OCI-LY7 (cell line): ENCODE data around the gene HSPA6. TPM values are rescaled to one million over a fixed set of nuclear protein-coding genes. Genes with fewer than 3 reads are reported as not detected.
"Not testable (repeated sequence)": the region's sequence is repeated elsewhere in the genome, so short reads cannot be mapped to it uniquely, and the experiment has no call there.

Experiments used
- BruUV-seq: library from RNA; stranded (reverse); fragments of 400-500 nt; replicated peaks from 2 replicates; lab custom pipeline; 2021; lab: Mats Ljungman, UMichigan
- CTCF ChIA-PET: fragments of 300-600 bp; sonication (Branson Sonifier 250); formaldehyde crosslinking; loops from one replicate; lab custom pipeline; 2022; ENCODE audit warnings: antibody characterized with exemption; ENCODE audit not compliant: unreplicated experiment; lab: Charles Lee
- POLR2A ChIA-PET: fragments of 300-600 bp; sonication (Branson Sonifier 250); formaldehyde crosslinking; loops from one replicate; lab custom pipeline; 2022; ENCODE audit warnings: antibody characterized with exemption; lab: Charles Lee
- DNase-seq: peaks from one replicate; pipeline ENCODE4 v3.0.0-alpha.2; 2015; ENCODE audit warnings: low spot score
- H2AFZ ChIP-seq: fragments of 200-600 bp; sonication (generic), shearing (Covaris generic); 2 replicates; pipeline ENCODE4 v1.6.1; 2014; ENCODE audit warnings: mild to moderate bottlenecking, antibody characterized with exemption, low read length, moderate library complexity
- H3K27ac ChIP-seq: fragments of 200-600 bp; sonication (generic); 2 replicates; pipeline ENCODE4 v1.5.1; 2014; ENCODE audit warnings: mixed run types, low read depth, mild to moderate bottlenecking, moderate library complexity, low read length, inconsistent platforms; ENCODE audit not compliant: poor library complexity, severe bottlenecking
- H3K36me3 ChIP-seq: fragments of 200-600 bp; sonication (generic); 2 replicates; pipeline ENCODE4 v1.6.1; 2014; ENCODE audit warnings: mild to moderate bottlenecking, antibody characterized with exemption, low read length, moderate library complexity, mixed read lengths; ENCODE audit not compliant: insufficient read depth
- H3K4me1 ChIP-seq: fragments of 200-600 bp; sonication (generic); 2 replicates; pipeline ENCODE4 v1.5.1; 2014; ENCODE audit warnings: mild to moderate bottlenecking, low read length; ENCODE audit not compliant: insufficient read depth, poor library complexity, severe bottlenecking
- H3K4me2 ChIP-seq: fragments of 200-600 bp; sonication (generic); 2 replicates; pipeline ENCODE4 v1.6.1; 2014; ENCODE audit warnings: mild to moderate bottlenecking, low read length
- H3K4me3 ChIP-seq: fragments of 200-600 bp; sonication (generic); 2 replicates; pipeline ENCODE4 v1.5.1; 2014; ENCODE audit warnings: mild to moderate bottlenecking, low read depth, low read length; ENCODE audit not compliant: poor library complexity, severe bottlenecking
- H3K79me2 ChIP-seq: fragments of 200-600 bp; sonication (generic); 2 replicates; pipeline ENCODE4 v1.6.1; 2016; ENCODE audit warnings: low read depth, mild to moderate bottlenecking, low read length, moderate library complexity, mixed read lengths; ENCODE audit not compliant: insufficient read depth
- H3K9me2 ChIP-seq: fragments of 200-600 bp; sonication (generic); 2 replicates; pipeline ENCODE4 v1.6.1; 2016; ENCODE audit warnings: mild to moderate bottlenecking, low read length, mixed read lengths; ENCODE audit not compliant: insufficient read depth
- H3K9me3 ChIP-seq: fragments of 200-600 bp; sonication (generic); 2 replicates; pipeline ENCODE4 v1.6.1; 2014; ENCODE audit warnings: mild to moderate bottlenecking, mixed run types, low read length, mixed read lengths
- H4K20me1 ChIP-seq: fragments of 200-600 bp; sonication (generic); 2 replicates; pipeline ENCODE4 v1.6.1; 2014; ENCODE audit warnings: mild to moderate bottlenecking, antibody characterized with exemption, low read length, moderate library complexity, mixed read lengths; ENCODE audit not compliant: insufficient read depth
- EZH2phosphoT487 ChIP-seq: fragments of 200-600 bp; sonication (generic); IDR thresholded peaks from 2 replicates; pipeline ENCODE4 v1.6.1; 2018; ENCODE audit warnings: low read depth, borderline replicate concordance, mild to moderate bottlenecking, mixed run types, antibody characterized with exemption, low read length, moderate library complexity, mixed read lengths
- intact Hi-C: fragments of 100-400 bp; cut with micrococcal nuclease; formaldehyde crosslinking; loops from one replicate; pipeline ENCODE4 v1.10.0; 2022; ENCODE audit not compliant: unreplicated experiment
- total RNA-seq, 2 experiments: library from RNA; depleted of rRNA in 1 of 2; stranded (reverse); fragments of >200 nt in 1 of 2; shearing (Covaris generic) in 1 of 2; gene quantifications; 2 replicates each; pipeline ENCODE4 v1.2.3, GENCODE V29; 2014 to 2022
- TF ChIP-seq, protein P1 (sequence below): fragments of 200-600 bp; sonication (generic); conservative IDR thresholded peaks from 2 replicates; pipeline ENCODE4 v1.5.1; 2014; ENCODE audit warnings: mild to moderate bottlenecking, antibody characterized with exemption, low read length, moderate library complexity, mixed read lengths

HSPA6 gene
- total RNA-seq, 2 experiments from 2014 or later: 0.13 TPM; not detected in 1

DNA sequence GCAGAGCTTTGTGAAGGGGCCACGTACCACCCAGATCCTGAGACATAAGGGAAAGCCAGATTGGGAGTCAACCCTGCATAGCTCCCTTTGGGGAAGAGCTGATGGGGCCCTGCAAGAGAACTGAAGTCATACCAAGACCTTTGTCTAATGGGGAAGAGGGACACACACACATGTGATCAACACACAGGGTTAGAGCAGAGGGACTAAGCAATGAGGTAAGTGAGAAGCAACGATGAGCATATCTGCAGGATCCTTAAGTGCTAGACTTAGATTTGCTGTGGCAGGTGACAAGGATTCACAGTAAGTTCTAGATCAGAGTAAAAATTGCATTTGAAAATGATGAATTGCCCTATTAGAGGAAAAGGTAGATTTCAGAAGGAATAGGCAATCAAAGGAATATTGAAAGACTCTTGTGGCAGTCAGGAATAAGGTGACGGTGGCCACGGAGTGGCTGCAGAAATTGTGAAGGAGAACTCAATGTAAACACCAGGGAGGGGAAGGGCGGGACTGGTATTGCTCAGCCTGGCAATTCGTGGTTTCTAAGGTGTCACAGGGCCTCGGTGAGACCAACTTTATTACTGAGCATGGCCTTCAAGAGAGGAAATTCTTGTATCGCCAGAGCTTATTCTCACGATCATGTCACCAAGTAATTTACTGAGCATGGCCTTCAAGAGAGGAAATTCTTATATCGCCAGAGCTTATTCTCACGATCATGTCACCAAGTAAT is 20.8 kb downstream of the HSPA6 start:
- DNase-seq, intact Hi-C loops, H4K20me1 ChIP-seq, H3K79me2 ChIP-seq, H3K4me3 ChIP-seq, H2AFZ ChIP-seq, BruUV-seq, H3K9me2 ChIP-seq, CTCF ChIA-PET, POLR2A ChIA-PET, H3K9me3 ChIP-seq, H3K4me2 ChIP-seq, H3K4me1 ChIP-seq, H3K27ac ChIP-seq, H3K36me3 ChIP-seq: not testable (repeated sequence)

DNA sequence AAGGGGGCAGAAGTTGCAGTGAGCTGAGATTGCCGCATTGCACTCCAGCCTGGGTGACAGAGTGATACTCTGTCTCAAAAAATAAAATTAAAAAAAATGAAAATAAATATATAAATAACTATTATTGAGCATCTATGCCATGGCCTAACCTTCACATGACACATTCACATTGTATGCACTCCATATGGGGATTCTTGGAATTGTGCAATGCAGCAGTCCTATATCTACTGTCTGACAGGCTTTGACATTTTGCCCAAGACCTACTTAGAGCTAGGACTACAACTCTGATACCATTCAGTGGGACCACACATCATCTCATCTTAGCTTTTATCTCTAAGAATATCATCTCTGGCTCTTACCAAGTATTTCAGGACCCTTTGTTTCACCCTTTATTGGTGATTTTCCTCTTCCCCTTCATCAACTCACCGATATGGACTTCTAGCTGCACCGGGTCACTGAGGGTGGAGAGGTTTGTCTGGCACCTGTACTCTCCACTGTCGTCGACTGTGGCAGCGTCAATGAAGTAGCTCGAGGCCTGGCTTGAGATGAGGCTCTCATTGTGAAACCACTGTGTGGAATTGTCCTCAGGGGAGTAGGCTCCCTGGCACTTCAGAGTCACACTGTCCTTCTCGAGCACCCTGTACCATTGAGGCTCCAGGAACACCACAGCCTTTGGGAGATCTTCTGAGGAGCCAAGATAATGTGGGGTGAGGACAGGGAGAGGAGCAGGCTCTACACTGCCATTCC is 23.8 kb downstream of the HSPA6 start:
- H4K20me1 ChIP-seq, H3K79me2 ChIP-seq, CTCF ChIA-PET, DNase-seq, H3K27ac ChIP-seq, intact Hi-C loops, POLR2A ChIA-PET, H3K36me3 ChIP-seq, H3K4me2 ChIP-seq, H3K4me3 ChIP-seq, H3K4me1 ChIP-seq, BruUV-seq, H3K9me3 ChIP-seq, H2AFZ ChIP-seq, H3K9me2 ChIP-seq: not testable (repeated sequence)

DNA sequence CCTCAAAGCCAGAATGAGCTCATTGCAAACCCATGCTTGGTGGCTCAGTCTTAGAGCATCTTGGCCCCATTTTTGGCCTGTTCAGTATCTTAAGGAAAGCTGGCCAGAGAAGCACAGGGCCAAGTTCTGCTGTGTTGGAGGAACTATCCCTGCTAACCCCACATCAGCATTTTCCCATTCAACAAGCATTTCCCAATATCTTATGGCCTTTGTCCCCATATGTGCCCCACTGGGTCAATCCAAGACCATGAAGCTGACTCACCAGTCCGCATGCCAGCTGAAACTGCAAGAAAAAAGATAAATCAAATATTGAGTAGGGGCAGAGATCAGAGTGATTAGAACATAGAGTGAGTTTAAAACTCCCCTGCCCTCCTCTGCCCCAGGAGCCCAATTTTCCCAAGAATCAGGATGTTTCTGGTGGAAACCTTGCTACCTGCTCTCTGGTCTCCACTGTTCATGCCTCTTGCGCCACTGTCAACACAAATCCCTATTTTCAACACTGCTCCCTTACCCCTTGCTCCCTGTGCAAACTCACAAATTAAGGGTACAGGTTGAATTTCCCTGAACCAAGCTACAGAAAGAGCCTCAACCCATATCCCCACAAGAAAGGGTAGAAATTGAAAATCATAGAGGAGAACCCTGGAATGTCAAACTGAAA is 24.5 kb downstream of the HSPA6 start:
- H2AFZ ChIP-seq, H3K79me2 ChIP-seq, intact Hi-C loops, H3K9me3 ChIP-seq, H3K4me3 ChIP-seq, H4K20me1 ChIP-seq, H3K4me1 ChIP-seq, H3K36me3 ChIP-seq, CTCF ChIA-PET, BruUV-seq, H3K9me2 ChIP-seq, DNase-seq, H3K27ac ChIP-seq, H3K4me2 ChIP-seq, POLR2A ChIA-PET: not testable (repeated sequence)

DNA sequence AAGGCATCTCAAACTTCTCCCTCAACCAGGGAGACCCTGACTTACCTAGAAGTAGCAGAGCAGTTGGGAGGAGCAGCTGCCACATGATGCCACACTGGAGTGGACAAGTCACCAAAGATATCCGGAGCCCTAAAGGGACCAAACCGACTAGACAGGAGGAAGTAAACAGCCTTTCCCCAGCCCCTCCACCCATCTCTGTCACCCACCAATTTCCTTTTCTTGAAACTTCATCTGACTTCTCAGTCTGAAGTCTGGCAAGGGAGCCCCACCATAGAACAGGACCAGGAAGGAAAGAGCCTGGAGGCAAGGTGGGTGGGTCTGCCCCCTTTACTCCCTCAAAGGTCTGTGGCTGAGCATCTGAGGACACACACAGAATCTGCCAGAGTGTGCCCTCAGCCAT is 25.3 kb downstream of the HSPA6 start, which contains the start of gene FCGR3A:
Gene FCGR3A (minus strand): TSS at position 167 of the 400 bp plus-strand sequence. CDS start 82 bp downstream, at position 85.
- Histone ChIP-seq H2AFZ (no peak within 1 kb of the TSS), H3K9me3 (no peaks in the 10 kb centered on the region), H4K20me1 (no peaks in the 10 kb centered on the region), H3K36me3 (no peaks in the 10 kb centered on the region), H3K27ac (no peak within 1 kb of the TSS), H3K9me2 (no peaks in the 10 kb centered on the region), H3K79me2 (no peaks in the 10 kb centered on the region), H3K4me1 (no peaks in the 10 kb centered on the region), H3K4me2 (no peak within 1 kb of the TSS), H3K4me3 (no peak within 1 kb of the TSS)
- ChIA-PET POLR2A (no interaction called here), CTCF (no interaction called here)
- TF ChIP-seq EZH2phosphoT487: no peak
- TF ChIP-seq, protein P1, sequence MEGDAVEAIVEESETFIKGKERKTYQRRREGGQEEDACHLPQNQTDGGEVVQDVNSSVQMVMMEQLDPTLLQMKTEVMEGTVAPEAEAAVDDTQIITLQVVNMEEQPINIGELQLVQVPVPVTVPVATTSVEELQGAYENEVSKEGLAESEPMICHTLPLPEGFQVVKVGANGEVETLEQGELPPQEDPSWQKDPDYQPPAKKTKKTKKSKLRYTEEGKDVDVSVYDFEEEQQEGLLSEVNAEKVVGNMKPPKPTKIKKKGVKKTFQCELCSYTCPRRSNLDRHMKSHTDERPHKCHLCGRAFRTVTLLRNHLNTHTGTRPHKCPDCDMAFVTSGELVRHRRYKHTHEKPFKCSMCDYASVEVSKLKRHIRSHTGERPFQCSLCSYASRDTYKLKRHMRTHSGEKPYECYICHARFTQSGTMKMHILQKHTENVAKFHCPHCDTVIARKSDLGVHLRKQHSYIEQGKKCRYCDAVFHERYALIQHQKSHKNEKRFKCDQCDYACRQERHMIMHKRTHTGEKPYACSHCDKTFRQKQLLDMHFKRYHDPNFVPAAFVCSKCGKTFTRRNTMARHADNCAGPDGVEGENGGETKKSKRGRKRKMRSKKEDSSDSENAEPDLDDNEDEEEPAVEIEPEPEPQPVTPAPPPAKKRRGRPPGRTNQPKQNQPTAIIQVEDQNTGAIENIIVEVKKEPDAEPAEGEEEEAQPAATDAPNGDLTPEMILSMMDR: no peak
- intact Hi-C loops: loop anchor here (10.0 kb wide), 1 partner anchor 85 kb away; the partner anchor contains the start of gene FCGR3B
- no peak for DNase-seq
- BruUV-seq: no TSS peak

DNA sequence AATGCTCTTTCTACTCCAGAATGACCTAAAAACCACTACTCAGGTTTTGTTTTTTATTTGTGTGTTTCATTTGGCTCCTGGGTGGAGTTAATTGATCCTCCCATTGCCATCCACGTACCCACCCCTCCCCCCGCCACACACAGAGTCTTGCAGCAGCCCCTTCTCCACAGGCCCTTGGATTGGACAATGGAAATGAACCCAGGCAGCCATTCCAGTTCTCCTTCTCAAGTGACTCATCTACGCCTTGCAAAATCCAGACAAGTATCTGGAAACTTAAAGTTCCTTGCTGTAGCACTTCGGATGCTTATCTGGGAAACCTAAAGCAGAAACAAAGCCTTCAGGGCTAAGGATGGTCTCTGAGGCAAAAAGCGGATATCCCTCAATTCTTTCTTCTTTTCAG is 26.6 kb downstream of the HSPA6 start:
- POLR2A ChIA-PET, BruUV-seq, DNase-seq, H3K9me3 ChIP-seq, H3K4me3 ChIP-seq, H2AFZ ChIP-seq, H3K36me3 ChIP-seq, H3K9me2 ChIP-seq, H3K27ac ChIP-seq, H3K79me2 ChIP-seq, H3K4me2 ChIP-seq, H3K4me1 ChIP-seq, H4K20me1 ChIP-seq, CTCF ChIA-PET: not testable (repeated sequence)
- intact Hi-C loops: loop anchor here (10.0 kb wide), 1 partner anchor 84 kb away; the partner anchor contains the start of gene FCGR3B
